Neural crest cell (in vitro differentiated cells): ENCODE results near the gene OR4A15. TPM values are rescaled to one million over a fixed set of nuclear protein-coding genes. Genes with fewer than 3 reads are reported as not detected.

ENCODE experiments used
- DNase-seq: peaks from one replicate; pipeline ENCODE4 v3.0.0; 2021; ENCODE audit warnings: low read depth, mixed read lengths, low spot score
- H3K27ac Mint-ChIP-seq: one replicate; pipeline ENCODE4 v1.8.0; 2021; ENCODE audit warnings: mild to moderate bottlenecking, mixed read lengths; ENCODE audit not compliant: unreplicated experiment
- H3K27me3 Mint-ChIP-seq: 2 replicates; pipeline ENCODE4 v1.8.0; 2021; ENCODE audit warnings: low read depth, mild to moderate bottlenecking, mixed read lengths
- H3K36me3 Mint-ChIP-seq: 2 replicates; pipeline ENCODE4 v1.8.0; 2021; ENCODE audit warnings: low read depth, mild to moderate bottlenecking, mixed read lengths
- H3K4me1 Mint-ChIP-seq: 2 replicates; pipeline ENCODE4 v1.8.0; 2021; ENCODE audit warnings: mixed read lengths
- H3K4me3 Mint-ChIP-seq: one replicate; pipeline ENCODE4 v1.8.0; 2021; ENCODE audit warnings: mild to moderate bottlenecking, mixed read lengths
- H3K9me3 Mint-ChIP-seq: 2 replicates; pipeline ENCODE4 v1.8.0; 2021; ENCODE audit warnings: mixed read lengths
- total RNA-seq: library from RNA; stranded (reverse); gene quantifications from 2 replicates; pipeline ENCODE4 v1.2.1, GENCODE V29; 2021
- TF ChIP-seq, protein P1 (sequence below): fragments of 200-600 bp; sonication (generic); conservative IDR thresholded peaks from 2 replicates; pipeline ENCODE4 v1.5.0; 2021; ENCODE audit warnings: antibody characterized with exemption, mild to moderate bottlenecking

OR4A15 gene
- total RNA-seq, 1 donor from 2014 or later: not detected

DNA sequence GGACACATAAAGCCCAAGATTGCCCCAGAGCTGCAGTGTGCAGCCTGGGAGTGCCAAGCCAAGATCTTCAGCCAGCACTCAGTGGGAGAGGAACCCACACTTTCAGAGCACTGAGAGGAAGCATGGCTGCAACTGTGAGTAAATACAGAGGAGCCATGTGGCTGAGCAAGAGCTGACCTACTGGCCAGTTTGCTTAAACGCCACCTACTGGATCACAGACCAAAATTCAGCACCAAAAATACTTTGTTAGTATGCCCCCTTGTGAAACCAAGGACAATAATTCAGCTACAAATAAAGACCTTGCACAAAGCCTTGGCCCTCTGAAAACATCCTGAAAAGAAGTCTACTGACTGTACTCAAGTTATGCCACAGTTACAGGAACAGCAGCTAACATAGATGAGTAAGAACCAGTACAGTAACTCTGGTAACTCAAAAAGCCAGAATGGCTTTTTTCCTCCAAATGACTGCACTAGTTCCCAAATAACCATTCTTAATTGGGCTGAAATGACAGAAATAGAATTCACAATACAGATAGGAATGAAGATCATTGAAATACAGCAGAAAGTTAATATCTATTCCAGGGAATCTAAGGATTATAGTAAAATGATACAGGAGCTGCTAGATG lies 10.1 kb upstream of the OR4A15 start:
- no peak overlapping the region for H3K4me3 Mint-ChIP-seq
- TF ChIP-seq, protein P1, sequence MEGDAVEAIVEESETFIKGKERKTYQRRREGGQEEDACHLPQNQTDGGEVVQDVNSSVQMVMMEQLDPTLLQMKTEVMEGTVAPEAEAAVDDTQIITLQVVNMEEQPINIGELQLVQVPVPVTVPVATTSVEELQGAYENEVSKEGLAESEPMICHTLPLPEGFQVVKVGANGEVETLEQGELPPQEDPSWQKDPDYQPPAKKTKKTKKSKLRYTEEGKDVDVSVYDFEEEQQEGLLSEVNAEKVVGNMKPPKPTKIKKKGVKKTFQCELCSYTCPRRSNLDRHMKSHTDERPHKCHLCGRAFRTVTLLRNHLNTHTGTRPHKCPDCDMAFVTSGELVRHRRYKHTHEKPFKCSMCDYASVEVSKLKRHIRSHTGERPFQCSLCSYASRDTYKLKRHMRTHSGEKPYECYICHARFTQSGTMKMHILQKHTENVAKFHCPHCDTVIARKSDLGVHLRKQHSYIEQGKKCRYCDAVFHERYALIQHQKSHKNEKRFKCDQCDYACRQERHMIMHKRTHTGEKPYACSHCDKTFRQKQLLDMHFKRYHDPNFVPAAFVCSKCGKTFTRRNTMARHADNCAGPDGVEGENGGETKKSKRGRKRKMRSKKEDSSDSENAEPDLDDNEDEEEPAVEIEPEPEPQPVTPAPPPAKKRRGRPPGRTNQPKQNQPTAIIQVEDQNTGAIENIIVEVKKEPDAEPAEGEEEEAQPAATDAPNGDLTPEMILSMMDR: no peak
- H3K27me3 Mint-ChIP-seq: no peaks in the 10 kb centered on the region
- peaks cover 8% of the 10 kb centered on the region for H3K36me3 Mint-ChIP-seq
- no peaks in the 10 kb centered on the region for H3K4me1 Mint-ChIP-seq
- DNase-seq: no peak
- peaks cover 32% of the 10 kb centered on the region for H3K9me3 Mint-ChIP-seq
- no peak overlapping the region for H3K27ac Mint-ChIP-seq

DNA sequence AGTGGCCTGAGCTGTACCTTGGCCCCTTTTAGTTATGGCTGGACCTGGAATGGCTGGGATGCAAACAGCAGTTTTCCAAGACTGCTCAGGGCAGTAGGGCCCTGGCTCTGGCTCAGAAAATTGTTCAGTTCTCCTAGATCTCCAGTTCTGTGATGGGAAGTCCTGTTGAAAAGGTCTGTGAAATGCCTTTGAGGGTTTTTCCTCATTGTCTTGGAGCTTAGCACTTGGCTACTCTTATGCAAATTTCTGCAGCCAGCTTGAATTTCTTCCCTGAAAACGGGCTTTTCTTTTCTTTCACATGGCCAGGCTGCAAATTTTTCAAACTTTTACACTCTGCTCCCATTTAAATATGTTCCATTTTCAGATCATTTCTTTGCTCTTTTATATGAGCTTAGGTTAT lies 33.2 kb downstream of the OR4A15 start:
- peaks cover 18% of the 10 kb centered on the region for H3K9me3 Mint-ChIP-seq
- DNase-seq: no peak
- no peaks in the 10 kb centered on the region for H3K27me3 Mint-ChIP-seq
- peaks cover 3% of the 10 kb centered on the region for H3K36me3 Mint-ChIP-seq
- H3K27ac Mint-ChIP-seq: no peak overlapping the region
- no peaks in the 10 kb centered on the region for H3K4me1 Mint-ChIP-seq
- TF ChIP-seq, protein P1: no peak
- no peak overlapping the region for H3K4me3 Mint-ChIP-seq

Other genes with a start within 250 kb of the OR4A15 start
- gene TRIM48, start 105.8 kb upstream of the OR4A15 start, total RNA-seq: not detected in 2 replicates
- gene OR4A16, start 24.8 kb upstream of the OR4A15 start, total RNA-seq: not detected in 2 replicates
- not detected in 2 replicates for gene OR4C15, start 186.5 kb downstream of the OR4A15 start, total RNA-seq
- not detected in 2 replicates for gene OR4C16, start 204.2 kb downstream of the OR4A15 start, total RNA-seq
- gene OR4C11, start 239.7 kb downstream of the OR4A15 start, total RNA-seq: not detected in 2 replicates